Measurements from ENCODE around the gene TECPR2. TPM values are rescaled to one million over a fixed set of nuclear protein-coding genes. Genes with fewer than 3 reads are reported as not detected.

The TECPR2 gene
- 9.0 and 16.5 TPM in 2 replicates for total RNA-seq

GRCh38 chr14:102362545-102363181 lies at the start of gene TECPR2, which contains the start of gene CINP:
Gene TECPR2, plus strand, starts transcription at chr14:102362941. Its CDS starts 13,781 bp downstream, at chr14:102376722.
Gene CINP, minus strand, starts transcription at chr14:102362890. Its CDS starts 39 bp downstream, at chr14:102362851.

GRCh38 chr14:102319351-102320032 lies 43.2 kb upstream of the TECPR2 start, which contains the start of gene ZNF839:
Gene ZNF839, plus strand, starts transcription at chr14:102319746. Its CDS starts 20 bp downstream, at chr14:102319766.

GRCh38 chr14:102509746-102510615 lies 147.2 kb downstream of the TECPR2 start, which contains the start of gene ANKRD9:
Gene ANKRD9, minus strand, starts transcription at chr14:102509776. Its CDS starts 1,887 bp downstream, at chr14:102507889.

Other genes with a start within 250 kb of the TECPR2 start
- 13.8 and 19.2 TPM in 2 replicates for gene WDR20, start 223.0 kb upstream of the TECPR2 start, total RNA-seq
- 15.2 and 19.7 TPM in 2 replicates for gene MOK, start 57.8 kb upstream of the TECPR2 start, total RNA-seq
- 7.3 and 9.4 TPM in 2 replicates for gene ZNF839, start 43.2 kb upstream of the TECPR2 start, total RNA-seq
- 36.4 and 57.3 TPM in 2 replicates for gene CINP, start 51 bp upstream of the TECPR2 start, total RNA-seq
- gene ANKRD9, start 146.8 kb downstream of the TECPR2 start, total RNA-seq: 22.6 and 29.1 TPM in 2 replicates
- 7.9 and 10.4 TPM in 2 replicates for gene RCOR1, start 229.7 kb downstream of the TECPR2 start, total RNA-seq

All from regular cardiac myocyte (primary cell).